ENCODE measurements around the gene TWIST1.

DNA sequence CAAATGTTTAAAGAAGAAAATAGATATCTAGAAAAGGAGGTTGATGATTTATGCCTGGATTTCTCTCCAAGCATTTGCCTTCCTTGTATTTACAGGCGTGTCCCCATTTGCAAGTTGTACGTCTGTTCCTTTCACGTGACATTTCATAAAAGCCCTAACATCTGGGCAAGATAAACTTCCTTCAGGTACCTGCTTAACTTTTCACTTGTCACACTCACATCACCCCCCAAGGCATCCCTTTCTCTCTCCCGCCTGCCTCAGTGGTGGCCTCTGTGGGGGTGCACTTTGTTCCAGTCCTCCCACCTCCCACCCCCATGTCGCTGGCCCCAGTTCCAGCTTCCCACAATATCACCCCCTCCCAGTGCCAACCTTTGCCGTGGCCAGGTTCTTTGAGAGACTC is 6.7 kb downstream of the TWIST1 start:
- TF ChIP-seq, protein P1, sequence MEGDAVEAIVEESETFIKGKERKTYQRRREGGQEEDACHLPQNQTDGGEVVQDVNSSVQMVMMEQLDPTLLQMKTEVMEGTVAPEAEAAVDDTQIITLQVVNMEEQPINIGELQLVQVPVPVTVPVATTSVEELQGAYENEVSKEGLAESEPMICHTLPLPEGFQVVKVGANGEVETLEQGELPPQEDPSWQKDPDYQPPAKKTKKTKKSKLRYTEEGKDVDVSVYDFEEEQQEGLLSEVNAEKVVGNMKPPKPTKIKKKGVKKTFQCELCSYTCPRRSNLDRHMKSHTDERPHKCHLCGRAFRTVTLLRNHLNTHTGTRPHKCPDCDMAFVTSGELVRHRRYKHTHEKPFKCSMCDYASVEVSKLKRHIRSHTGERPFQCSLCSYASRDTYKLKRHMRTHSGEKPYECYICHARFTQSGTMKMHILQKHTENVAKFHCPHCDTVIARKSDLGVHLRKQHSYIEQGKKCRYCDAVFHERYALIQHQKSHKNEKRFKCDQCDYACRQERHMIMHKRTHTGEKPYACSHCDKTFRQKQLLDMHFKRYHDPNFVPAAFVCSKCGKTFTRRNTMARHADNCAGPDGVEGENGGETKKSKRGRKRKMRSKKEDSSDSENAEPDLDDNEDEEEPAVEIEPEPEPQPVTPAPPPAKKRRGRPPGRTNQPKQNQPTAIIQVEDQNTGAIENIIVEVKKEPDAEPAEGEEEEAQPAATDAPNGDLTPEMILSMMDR (conservative IDR thresholded peaks at IDR 0.05; ENCODE audit: low read length), result no peak
- TF ChIP-seq EZH2phosphoT487 (IDR thresholded peaks at IDR 0.05; ENCODE audit: borderline replicate concordance), result no peak
